NOMO-1 treated with dmso at 0.1 percent for 144 hours (cell line): ENCODE data around the gene PBX1.

ENCODE experiments used
- DNase-seq: peaks from one replicate; lab custom pipeline; 2025; ENCODE audit not compliant: unreplicated experiment; lab: John Stamatoyannopoulos, UW

Gene PBX1

GRCh38 chr1:164748253-164748899 lies 189.4 kb downstream of the PBX1 start:
- no peak for DNase-seq

GRCh38 chr1:164753521-164754077 lies 194.6 kb downstream of the PBX1 start:
- no peak for DNase-seq

- DNase-seq, result no peak
Observed at GRCh38 chr1:164754088-164754600, 195.2 kb downstream of the PBX1 start.

GRCh38 chr1:164755690-164756089 lies 196.7 kb downstream of the PBX1 start:
- no peak for DNase-seq

GRCh38 chr1:164756741-164757140 lies 197.8 kb downstream of the PBX1 start:
- DNase-seq, result no peak

- no peak for DNase-seq
Observed at GRCh38 chr1:164757625-164758024, 198.6 kb downstream of the PBX1 start.

GRCh38 chr1:164759144-164759920 lies 200.3 kb downstream of the PBX1 start:
- DNase-seq, result no peak

- no peak for DNase-seq
Observed at GRCh38 chr1:164759979-164760469, 201.0 kb downstream of the PBX1 start.

- no peak for DNase-seq
Observed at GRCh38 chr1:164760569-164760968, 201.6 kb downstream of the PBX1 start.

GRCh38 chr1:164761009-164761408 lies 202.0 kb downstream of the PBX1 start:
- DNase-seq, result no peak

GRCh38 chr1:164763098-164763497 lies 204.1 kb downstream of the PBX1 start:
- no peak for DNase-seq

- DNase-seq, result no peak
Observed at GRCh38 chr1:164764333-164764732, 205.3 kb downstream of the PBX1 start.

- no peak for DNase-seq
Observed at GRCh38 chr1:164765557-164765956, 206.6 kb downstream of the PBX1 start.

GRCh38 chr1:164765992-164766720 lies 207.2 kb downstream of the PBX1 start:
- DNase-seq, result no peak

- DNase-seq, result no peak
Observed at GRCh38 chr1:164767752-164768402, 208.9 kb downstream of the PBX1 start.

GRCh38 chr1:164768619-164769018 lies 209.6 kb downstream of the PBX1 start:
- no peak for DNase-seq

GRCh38 chr1:164769486-164770130 lies 210.6 kb downstream of the PBX1 start:
- no peak for DNase-seq

GRCh38 chr1:164770131-164770529 lies 211.1 kb downstream of the PBX1 start:
- no peak for DNase-seq

- no peak for DNase-seq
Observed at GRCh38 chr1:164771041-164771618, 212.1 kb downstream of the PBX1 start.
